Neural cell (in vitro differentiated cells): Measurements from ENCODE around the gene AKR1E2. TPM values are rescaled to one million over a fixed set of nuclear protein-coding genes. Genes with fewer than 3 reads are reported as not detected.

ENCODE experiments used
- H2AFZ ChIP-seq: fragments of 200-600, 300-800 bp; sonication (generic), shearing (Covaris generic); 2 replicates; pipeline ENCODE4 v1.6.0; 2014; ENCODE audit warnings: low read depth, mild to moderate bottlenecking, antibody characterized with exemption, low read length, moderate library complexity
- H3F3A ChIP-seq: fragments of 200-600 bp; shearing (Covaris generic); 2 replicates; pipeline ENCODE4 v1.6.1; 2016; ENCODE audit warnings: mild to moderate bottlenecking, moderate library complexity, mixed read lengths, antibody characterized with exemption, low read length; ENCODE audit not compliant: insufficient read depth, poor library complexity, severe bottlenecking
- H3K27ac ChIP-seq: fragments of 200-600, 300-800 bp; sonication (generic), shearing (Covaris generic); 2 replicates; pipeline ENCODE4 v1.5.1; 2014; ENCODE audit warnings: mild to moderate bottlenecking, low read length, moderate library complexity
- H3K27me3 ChIP-seq: fragments of 300-800, 200-600 bp; sonication (generic), shearing (Covaris generic); 2 replicates; pipeline ENCODE4 v1.6.0; 2014; ENCODE audit warnings: mild to moderate bottlenecking, low read depth, low read length, moderate library complexity; ENCODE audit not compliant: insufficient read depth
- H3K36me3 ChIP-seq: fragments of 300-800, 200-600 bp; sonication (generic), shearing (Covaris generic); 2 replicates; pipeline ENCODE4 v1.5.1; 2014; ENCODE audit warnings: mild to moderate bottlenecking, antibody characterized with exemption, low read length, moderate library complexity; ENCODE audit not compliant: insufficient read depth
- H3K4me2 ChIP-seq: fragments of 300-800, 200-600 bp; sonication (generic), shearing (Covaris generic); 2 replicates; pipeline ENCODE4 v1.6.0; 2014; ENCODE audit warnings: mild to moderate bottlenecking, low read length
- H3K4me3 ChIP-seq: fragments of 300-800, 200-600 bp; sonication (generic), shearing (Covaris generic); 2 replicates; pipeline ENCODE4 v1.5.1; 2014; ENCODE audit warnings: mild to moderate bottlenecking, low read length, moderate library complexity
- H3K79me2 ChIP-seq: fragments of 200-600 bp; shearing (Covaris generic); replicated peaks from 2 replicates; pipeline ENCODE4 v1.6.0; 2014; ENCODE audit warnings: mild to moderate bottlenecking, low read length, moderate library complexity; ENCODE audit not compliant: insufficient read depth
- H3K9ac ChIP-seq: fragments of 300-800, 200-600 bp; sonication (generic), shearing (Covaris generic); 2 replicates; pipeline ENCODE4 v1.6.1; 2016; ENCODE audit warnings: mild to moderate bottlenecking, low read length, mixed read lengths
- H3K9me2 ChIP-seq: fragments of 200-600 bp; shearing (Covaris generic); 2 replicates; pipeline ENCODE4 v1.6.1; 2016; ENCODE audit warnings: mild to moderate bottlenecking, low read length, mixed read lengths; ENCODE audit not compliant: insufficient read depth
- H3K9me3 ChIP-seq: fragments of 200-600, 300-800 bp; sonication (generic), shearing (Covaris generic); 2 replicates; pipeline ENCODE4 v1.6.1; 2016; ENCODE audit warnings: mild to moderate bottlenecking, mixed run types, low read length, moderate library complexity, mixed read lengths
- H4K20me1 ChIP-seq: fragments of 200-600 bp; shearing (Covaris generic); 2 replicates; pipeline ENCODE4 v1.6.1; 2016; ENCODE audit warnings: mild to moderate bottlenecking, mixed run types; ENCODE audit not compliant: insufficient read depth
- EP300 ChIP-seq: fragments of 450-650 bp; conservative IDR thresholded peaks from 2 replicates; pipeline ENCODE4 v1.6.1; 2014; ENCODE audit warnings: antibody characterized with exemption, mild to moderate bottlenecking, moderate library complexity; ENCODE audit not compliant: poor library complexity, severe bottlenecking
- EZH2 ChIP-seq: fragments of 200-600, 300-800 bp; shearing (Covaris generic), sonication (generic); IDR thresholded peaks from 2 replicates; pipeline ENCODE4 v1.6.1; 2014; ENCODE audit warnings: antibody characterized with exemption, low read length, borderline replicate concordance, mild to moderate bottlenecking; ENCODE audit not compliant: insufficient read depth, poor library complexity, severe bottlenecking
- MXI1 ChIP-seq: fragments of 450-650 bp; conservative IDR thresholded peaks from 2 replicates; pipeline ENCODE4 v1.6.1; 2014; ENCODE audit warnings: antibody characterized with exemption, mild to moderate bottlenecking; ENCODE audit not compliant: poor library complexity, severe bottlenecking
- POLR2AphosphoS5 ChIP-seq: IDR thresholded peaks from 2 replicates; pipeline ENCODE4 v1.6.1; 2012
- RAD21 ChIP-seq: fragments of 450-650 bp; conservative IDR thresholded peaks from 2 replicates; pipeline ENCODE4 v1.6.1; 2014; ENCODE audit warnings: antibody characterized with exemption, mild to moderate bottlenecking, moderate library complexity
- REST ChIP-seq: IDR thresholded peaks from 2 replicates; pipeline ENCODE4 v1.6.1; 2012; ENCODE audit warnings: borderline replicate concordance
- SMC3 ChIP-seq: fragments of 450-650 bp; conservative IDR thresholded peaks from 2 replicates; pipeline ENCODE4 v1.6.1; 2014; ENCODE audit warnings: antibody characterized with exemption, mild to moderate bottlenecking, moderate library complexity; ENCODE audit not compliant: poor library complexity
- TAF1 ChIP-seq: IDR thresholded peaks from 2 replicates; pipeline ENCODE4 v1.6.1; 2012; ENCODE audit warnings: low read depth
- polyA plus RNA-seq: library from polyadenylated mRNA; depleted of rRNA; stranded (reverse); fragments of >200 nt; gene quantifications from 2 replicates; pipeline ENCODE4 v1.2.3, GENCODE V29; 2014
- TF ChIP-seq, protein P1 (sequence below): fragments of 450-650 bp; IDR thresholded peaks from 2 replicates; pipeline ENCODE4 v1.5.1; 2014; ENCODE audit warnings: antibody characterized with exemption, mild to moderate bottlenecking, moderate library complexity; ENCODE audit not compliant: poor library complexity, severe bottlenecking

AKR1E2 gene
- polyA plus RNA-seq, 1 donor from 2014 or later: not detected

GRCh38 chr10:4807761-4808507 is 18.1 kb upstream of the AKR1E2 start:
- H3K9ac ChIP-seq: no peak overlapping the region
- H3K36me3 ChIP-seq: no peaks in the 10 kb centered on the region
- no peak overlapping the region for H3K27ac ChIP-seq
- H3K4me3 ChIP-seq: no peak overlapping the region
- H4K20me1 ChIP-seq: no peaks in the 10 kb centered on the region
- TF ChIP-seq TAF1 (no peak), REST (no peak), MXI1 (no peak), POLR2AphosphoS5 (no peak), EZH2 (no peak), EP300 (no peak), SMC3 (no peak)
- H3K79me2 ChIP-seq: no peaks in the 10 kb centered on the region
- H3K9me3 ChIP-seq: no peaks in the 10 kb centered on the region
- H3F3A ChIP-seq: no peaks in the 10 kb centered on the region
- H3K27me3 ChIP-seq: no peaks in the 10 kb centered on the region
- no peaks in the 10 kb centered on the region for H3K9me2 ChIP-seq
- H2AFZ ChIP-seq: no peak overlapping the region
- no peak overlapping the region for H3K4me2 ChIP-seq

DNA sequence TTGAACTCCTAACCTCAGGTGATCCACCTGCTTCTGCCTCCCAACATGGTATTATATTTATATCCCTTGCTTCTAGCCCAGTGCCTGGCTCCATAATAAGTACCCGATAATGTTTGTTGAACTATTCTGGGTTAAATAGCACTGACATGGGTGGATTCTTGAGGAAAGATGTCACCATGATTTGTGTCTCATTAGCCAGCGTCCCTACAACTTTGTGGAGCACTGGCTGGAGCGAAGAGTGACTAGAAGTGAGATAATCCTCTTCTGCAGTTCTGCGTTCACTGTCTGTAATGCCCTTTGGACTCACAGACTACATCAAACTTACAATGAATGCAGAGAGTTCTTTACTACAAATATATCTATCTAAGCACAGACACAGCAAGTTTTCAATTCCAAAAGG is 16.9 kb upstream of the AKR1E2 start:
- Histone ChIP-seq H3K4me2 (no peak overlapping the region), H3K9me3 (no peaks in the 10 kb centered on the region), H3K27me3 (no peaks in the 10 kb centered on the region), H3K36me3 (no peaks in the 10 kb centered on the region), H3F3A (no peaks in the 10 kb centered on the region), H3K79me2 (no peaks in the 10 kb centered on the region), H3K9ac (no peak overlapping the region), H4K20me1 (no peaks in the 10 kb centered on the region), H2AFZ (no peak overlapping the region), H3K27ac (no peak overlapping the region), H3K9me2 (no peaks in the 10 kb centered on the region), H3K4me3 (no peak overlapping the region)
- TF ChIP-seq, protein P1, sequence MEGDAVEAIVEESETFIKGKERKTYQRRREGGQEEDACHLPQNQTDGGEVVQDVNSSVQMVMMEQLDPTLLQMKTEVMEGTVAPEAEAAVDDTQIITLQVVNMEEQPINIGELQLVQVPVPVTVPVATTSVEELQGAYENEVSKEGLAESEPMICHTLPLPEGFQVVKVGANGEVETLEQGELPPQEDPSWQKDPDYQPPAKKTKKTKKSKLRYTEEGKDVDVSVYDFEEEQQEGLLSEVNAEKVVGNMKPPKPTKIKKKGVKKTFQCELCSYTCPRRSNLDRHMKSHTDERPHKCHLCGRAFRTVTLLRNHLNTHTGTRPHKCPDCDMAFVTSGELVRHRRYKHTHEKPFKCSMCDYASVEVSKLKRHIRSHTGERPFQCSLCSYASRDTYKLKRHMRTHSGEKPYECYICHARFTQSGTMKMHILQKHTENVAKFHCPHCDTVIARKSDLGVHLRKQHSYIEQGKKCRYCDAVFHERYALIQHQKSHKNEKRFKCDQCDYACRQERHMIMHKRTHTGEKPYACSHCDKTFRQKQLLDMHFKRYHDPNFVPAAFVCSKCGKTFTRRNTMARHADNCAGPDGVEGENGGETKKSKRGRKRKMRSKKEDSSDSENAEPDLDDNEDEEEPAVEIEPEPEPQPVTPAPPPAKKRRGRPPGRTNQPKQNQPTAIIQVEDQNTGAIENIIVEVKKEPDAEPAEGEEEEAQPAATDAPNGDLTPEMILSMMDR: no peak
- no peak for TF ChIP-seq EP300
- TF ChIP-seq RAD21: no peak
- no peak for TF ChIP-seq SMC3
- TF ChIP-seq TAF1: no peak
- TF ChIP-seq REST: no peak
- TF ChIP-seq POLR2AphosphoS5: no peak
- TF ChIP-seq MXI1: no peak
- no peak for TF ChIP-seq EZH2
